Endothelial cell of umbilical vein (primary cell): ENCODE data around the gene NRXN3. TPM values are rescaled to one million over a fixed set of nuclear protein-coding genes. Genes with fewer than 3 reads are reported as not detected.

Source experiments
- BruUV-seq: library from RNA; stranded (reverse); fragments of 400-500 nt; replicated peaks from 2 replicates; lab custom pipeline; 2021; lab: Mats Ljungman, UMichigan
- CTCF ChIA-PET: fragments of 300-600, 350-600 bp; sonication (Branson Sonifier 250); formaldehyde crosslinking; loops from one replicate; lab custom pipeline; 2021; ENCODE audit warnings: antibody characterized with exemption, inconsistent platforms; lab: Charles Lee
- POLR2A ChIA-PET: fragments of 300-600, 350-600 bp; sonication (Branson Sonifier 250); formaldehyde crosslinking; loops from one replicate; lab custom pipeline; 2021; ENCODE audit warnings: antibody characterized with exemption, inconsistent platforms; lab: Charles Lee
- DNase-seq: peaks from one replicate; pipeline ENCODE4 v3.0.0-alpha.2; 2011; ENCODE audit warnings: low read depth, low spot score
- FAIRE-seq: peaks from 2 replicates; lab custom pipeline; 2011; peaks lifted over from hg19 to GRCh38; lab: Jason Lieb, UNC
- H2AFZ ChIP-seq: 2 replicates; pipeline ENCODE4 v1.6.0; 2012; ENCODE audit warnings: low read depth, low read length, control low read depth, inconsistent platforms
- H3K27ac ChIP-seq: 2 replicates; pipeline ENCODE4 v1.5.1; 2011; ENCODE audit warnings: low read depth, mild to moderate bottlenecking, control low read depth, low read length, moderate library complexity; ENCODE audit not compliant: insufficient read depth
- H3K27me3 ChIP-seq, 2 experiments: 2 replicates each; pipeline versions ENCODE4 v1.6.0 to v1.6.1; 2011; ENCODE audit warnings: low read length in 2 of 2, mixed read lengths in 1 of 2; ENCODE audit not compliant: control insufficient read depth in 2 of 2, insufficient read depth in 2 of 2
- H3K36me3 ChIP-seq, 2 experiments: 2 replicates in 1 of 2; 3 replicates in 1 of 2; pipeline ENCODE4 v1.5.1; 2011; ENCODE audit warnings: low read length in 2 of 2, mild to moderate bottlenecking in 1 of 2, moderate library complexity in 1 of 2; ENCODE audit not compliant: control insufficient read depth in 2 of 2, insufficient read depth in 2 of 2; ENCODE audit errors: extremely low read depth in 1 of 2
- H3K4me1 ChIP-seq: 3 replicates; pipeline ENCODE4 v1.5.1; 2011; ENCODE audit warnings: mild to moderate bottlenecking, low read length; ENCODE audit not compliant: control insufficient read depth, insufficient read depth; ENCODE audit errors: extremely low read depth
- H3K4me2 ChIP-seq: 2 replicates; pipeline ENCODE4 v1.6.1; 2011; ENCODE audit warnings: low read length, control low read depth, mixed read lengths; ENCODE audit not compliant: insufficient read depth
- H3K4me3 ChIP-seq, 3 experiments: fragments of 200-600 bp in 1 of 3; sonication (generic), shearing (Covaris generic) in 1 of 3; replicated peaks in 1 of 3; 2 replicates each; pipeline ENCODE4 v1.5.1; 2011 to 2016; ENCODE audit warnings: control low read depth in 3 of 3, low read length in 3 of 3, mild to moderate bottlenecking in 2 of 3, inconsistent platforms in 1 of 3, low read depth in 1 of 3, moderate library complexity in 1 of 3; ENCODE audit not compliant: insufficient read depth in 1 of 3
- H3K79me2 ChIP-seq: 2 replicates; pipeline ENCODE4 v1.6.0; 2012; ENCODE audit warnings: low read length, inconsistent platforms; ENCODE audit not compliant: control insufficient read depth, insufficient read depth
- H3K9ac ChIP-seq: replicated peaks from 2 replicates; pipeline ENCODE3; 2011; ENCODE audit warnings: low read length, control low read depth; ENCODE audit not compliant: insufficient read depth; ENCODE audit errors: extremely low read depth
- H3K9me1 ChIP-seq: replicated peaks from 3 replicates; pipeline ENCODE4 v1.6.0; 2011; ENCODE audit warnings: mild to moderate bottlenecking, low read length; ENCODE audit not compliant: control insufficient read depth, insufficient read depth; ENCODE audit errors: extremely low read depth
- H3K9me3 ChIP-seq: replicated peaks from 2 replicates; pipeline ENCODE4 v1.5.1; 2012; ENCODE audit warnings: low read length, inconsistent platforms; ENCODE audit not compliant: control insufficient read depth, insufficient read depth
- H4K20me1 ChIP-seq: replicated peaks from 2 replicates; pipeline ENCODE3; 2011; ENCODE audit warnings: mild to moderate bottlenecking, low read length; ENCODE audit not compliant: control insufficient read depth, insufficient read depth; ENCODE audit errors: extremely low read depth
- EZH2 ChIP-seq: IDR thresholded peaks from 2 replicates; pipeline ENCODE4 v1.6.1; 2012; ENCODE audit warnings: borderline replicate concordance, low read depth, mild to moderate bottlenecking, moderate library complexity, low read length, inconsistent platforms; ENCODE audit not compliant: severe bottlenecking
- FOS ChIP-seq: IDR thresholded peaks from 2 replicates; pipeline ENCODE4 v1.6.1; 2011; ENCODE audit warnings: mild to moderate bottlenecking, low read length, moderate library complexity, borderline replicate concordance; ENCODE audit not compliant: insufficient read depth
- GATA2 ChIP-seq: IDR thresholded peaks from 2 replicates; pipeline ENCODE4 v1.7.0; 2011; ENCODE audit warnings: low read depth, mild to moderate bottlenecking, moderate library complexity, mixed read lengths, low read length; ENCODE audit not compliant: insufficient read length, insufficient read depth
- JUN ChIP-seq: IDR thresholded peaks from 2 replicates; pipeline ENCODE4 v1.6.1; 2011; ENCODE audit warnings: borderline replicate concordance, low read depth; ENCODE audit not compliant: insufficient read length, insufficient read depth
- MAX ChIP-seq: IDR thresholded peaks from 2 replicates; pipeline ENCODE4 v1.6.1; 2011; ENCODE audit not compliant: insufficient read depth, insufficient read length
- MYC ChIP-seq: IDR thresholded peaks from one replicate; pipeline ENCODE4 v1.6.1; 2011; ENCODE audit warnings: mild to moderate bottlenecking, low read depth, low read length
- POLR2A ChIP-seq: IDR thresholded peaks from 2 replicates; pipeline ENCODE4 v1.6.1; 2012; ENCODE audit warnings: low read depth, mild to moderate bottlenecking, control low read depth, low read length
- POLR2AphosphoS5 ChIP-seq: IDR thresholded peaks from 2 replicates; pipeline ENCODE4 v1.6.1; 2012; ENCODE audit warnings: low read depth, mild to moderate bottlenecking, control low read depth, low read length, moderate library complexity; ENCODE audit not compliant: insufficient read depth
- dilution Hi-C: fragments of 300-500 bp; cut with MboI; formaldehyde crosslinking; loops from one replicate; pipeline ENCODE4 v1.15.0; 2019; ENCODE audit warnings: low sequenced_read_pairs; ENCODE audit not compliant: extremely low pct_ligation_motif_present
- intact Hi-C: fragments of 100-400 bp; cut with micrococcal nuclease; formaldehyde crosslinking; loops from one replicate; pipeline ENCODE4 v1.10.0; 2022
- polyA plus RNA-seq, 4 experiments: library from polyadenylated mRNA; depleted of rRNA in 3 of 4; stranded (reverse) in 3 of 4; unstranded in 1 of 4; fragments of >200 nt; gene quantifications; 2 replicates each; pipeline versions ENCODE4 v1.2.1 to v1.2.3, GENCODE V29; 2011 to 2012; ENCODE audit warnings: missing spikeins in 1 of 4
- total RNA-seq: library from RNA; stranded (reverse); gene quantifications from 2 replicates; pipeline ENCODE4 v1.2.3, GENCODE V29; 2021
- TF ChIP-seq, protein P1 (sequence below), 2 donors: IDR thresholded peaks; 1 replicate in 1 of 2; 2 replicates in 1 of 2; pipeline ENCODE4 v1.5.1; 2011; ENCODE audit warnings: low read length in 2 of 2, mild to moderate bottlenecking in 2 of 2, moderate library complexity in 2 of 2, control low read depth in 1 of 2, inconsistent platforms in 1 of 2, low read depth in 1 of 2; ENCODE audit not compliant: insufficient read depth in 1 of 2; ENCODE audit errors: extremely low read depth in 1 of 2

NRXN3 gene
- total and polyA plus RNA-seq, 2 donors (not counting 3 experiments of a cell fraction or from before 2014, with no cell fraction given), result 0.72 to 4.2 TPM

GRCh38 chr14:79306546-79306945, 1136.4 kb downstream of the NRXN3 start:
- no peaks in the 10 kb centered on the region for H3K9me1 ChIP-seq
- no peak for DNase-seq
- no peak overlapping the region for H3K4me2 ChIP-seq
- no peak overlapping the region for H3K4me3 ChIP-seq
- no peaks in the 10 kb centered on the region for H3K9me3 ChIP-seq
- intact Hi-C loops (no loop called here), dilution Hi-C loops (no loop called here)
- H3K4me1 ChIP-seq, result no peaks in the 10 kb centered on the region
- CTCF ChIA-PET, result no interaction called here
- POLR2A ChIA-PET, result no interaction called here
- no peak for FAIRE-seq
- no peaks in the 10 kb centered on the region for H3K79me2 ChIP-seq
- TF ChIP-seq GATA2 (no peak), EZH2 (no peak), JUN (no peak), MAX (no peak), POLR2A (no peak), MYC (no peak), FOS (no peak), POLR2AphosphoS5 (no peak)
- TF ChIP-seq, protein P1, sequence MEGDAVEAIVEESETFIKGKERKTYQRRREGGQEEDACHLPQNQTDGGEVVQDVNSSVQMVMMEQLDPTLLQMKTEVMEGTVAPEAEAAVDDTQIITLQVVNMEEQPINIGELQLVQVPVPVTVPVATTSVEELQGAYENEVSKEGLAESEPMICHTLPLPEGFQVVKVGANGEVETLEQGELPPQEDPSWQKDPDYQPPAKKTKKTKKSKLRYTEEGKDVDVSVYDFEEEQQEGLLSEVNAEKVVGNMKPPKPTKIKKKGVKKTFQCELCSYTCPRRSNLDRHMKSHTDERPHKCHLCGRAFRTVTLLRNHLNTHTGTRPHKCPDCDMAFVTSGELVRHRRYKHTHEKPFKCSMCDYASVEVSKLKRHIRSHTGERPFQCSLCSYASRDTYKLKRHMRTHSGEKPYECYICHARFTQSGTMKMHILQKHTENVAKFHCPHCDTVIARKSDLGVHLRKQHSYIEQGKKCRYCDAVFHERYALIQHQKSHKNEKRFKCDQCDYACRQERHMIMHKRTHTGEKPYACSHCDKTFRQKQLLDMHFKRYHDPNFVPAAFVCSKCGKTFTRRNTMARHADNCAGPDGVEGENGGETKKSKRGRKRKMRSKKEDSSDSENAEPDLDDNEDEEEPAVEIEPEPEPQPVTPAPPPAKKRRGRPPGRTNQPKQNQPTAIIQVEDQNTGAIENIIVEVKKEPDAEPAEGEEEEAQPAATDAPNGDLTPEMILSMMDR (IDR thresholded peaks at IDR 0.05; ENCODE audit: extremely low read depth in 1 of 2, insufficient read depth in 1 of 2, low read depth in 1 of 2, low read length in 2 of 2), result no peak
- H4K20me1 ChIP-seq, result no peaks in the 10 kb centered on the region
- no peak overlapping the region for H3K27ac ChIP-seq
- no peaks in the 10 kb centered on the region for H3K36me3 ChIP-seq
- no TSS peak for BruUV-seq
- no peaks in the 10 kb centered on the region for H3K27me3 ChIP-seq
- H3K9ac ChIP-seq, result no peak overlapping the region
- no peak overlapping the region for H2AFZ ChIP-seq
